Suppressor macrophage treated with lipopolysaccharide for 1 hour (primary cell): ENCODE measurements around the gene PRR15.

Source experiments
- DNase-seq, 3 donors: peaks; one replicate each; pipeline ENCODE4 v3.0.0-alpha.2; 2020 to 2022

The PRR15 gene

DNA sequence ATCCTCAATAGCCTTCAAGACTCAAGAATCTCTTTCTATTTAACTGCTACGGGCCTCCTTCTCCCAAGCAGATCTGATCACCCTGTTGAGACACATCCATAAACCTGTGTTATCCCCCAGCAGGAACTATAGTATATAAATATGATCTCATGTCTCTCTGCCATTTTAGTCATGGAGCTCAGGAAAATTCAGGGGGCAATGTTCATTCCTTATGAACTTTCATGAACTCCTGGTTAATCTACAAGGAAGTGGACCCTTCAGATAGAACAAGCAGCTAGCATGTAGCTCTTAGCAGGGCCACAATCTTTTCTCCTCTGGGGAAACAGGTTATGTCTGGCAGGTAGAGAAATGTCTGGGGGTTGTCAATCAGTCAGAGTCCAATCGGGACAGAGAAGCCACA is 8.9 kb downstream of the PRR15 start:
- no peak for DNase-seq

DNA sequence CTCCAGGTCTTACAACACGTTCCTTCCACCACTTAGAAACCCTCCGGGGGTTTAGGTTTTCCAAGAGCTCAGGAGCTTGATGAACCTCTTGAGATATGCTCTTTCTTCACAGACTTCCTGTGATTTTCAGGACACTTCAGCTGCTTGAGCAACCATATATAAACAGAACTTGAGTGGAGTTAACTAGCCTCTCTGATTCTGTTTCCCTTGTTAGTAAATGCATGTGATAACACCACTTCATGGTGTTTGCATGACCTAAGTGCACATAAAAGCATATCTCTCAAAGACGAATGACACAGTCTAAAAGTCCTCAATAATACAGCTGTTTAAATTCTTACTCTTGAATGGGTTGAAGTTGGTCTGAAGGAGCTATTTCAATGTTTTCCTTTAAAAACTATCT is 9.9 kb downstream of the PRR15 start:
- no peak for DNase-seq

GRCh38 chr7:29574659-29575058 is 11.0 kb downstream of the PRR15 start:
- DNase-seq, result peak; percentile 69 to 76 (median 69)

DNA sequence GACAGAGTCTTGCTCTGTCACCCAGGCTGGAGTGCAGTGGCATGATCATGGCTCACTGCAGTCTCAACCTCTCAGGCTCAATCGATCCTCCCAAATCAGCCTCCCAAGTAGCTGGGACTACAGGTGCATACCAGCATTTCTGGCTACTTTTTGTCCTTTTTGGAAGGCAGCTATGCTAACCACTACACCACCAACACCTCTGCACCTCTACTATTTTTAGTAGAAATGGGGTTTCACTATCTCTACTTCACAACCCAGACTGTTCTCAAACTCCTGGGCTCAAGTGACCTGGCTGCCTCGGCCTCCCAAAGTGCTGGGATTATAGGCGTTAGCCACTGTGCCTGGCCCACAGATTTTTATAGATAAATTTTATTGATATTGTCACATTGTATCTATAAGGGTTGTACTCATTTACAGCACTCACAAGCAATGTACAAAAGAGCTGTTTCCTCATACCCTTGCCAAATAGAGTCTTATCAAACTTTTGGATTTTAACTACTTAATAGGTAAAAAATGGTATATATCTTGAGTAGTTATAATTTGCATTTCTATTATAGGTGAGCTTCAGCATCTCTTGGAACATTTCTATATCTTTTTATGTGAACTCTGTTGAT is 23.7 kb downstream of the PRR15 start:
- DNase-seq, result no peak

- no peak for DNase-seq
Observed at GRCh38 chr7:29588212-29588611, 24.6 kb downstream of the PRR15 start.

DNA sequence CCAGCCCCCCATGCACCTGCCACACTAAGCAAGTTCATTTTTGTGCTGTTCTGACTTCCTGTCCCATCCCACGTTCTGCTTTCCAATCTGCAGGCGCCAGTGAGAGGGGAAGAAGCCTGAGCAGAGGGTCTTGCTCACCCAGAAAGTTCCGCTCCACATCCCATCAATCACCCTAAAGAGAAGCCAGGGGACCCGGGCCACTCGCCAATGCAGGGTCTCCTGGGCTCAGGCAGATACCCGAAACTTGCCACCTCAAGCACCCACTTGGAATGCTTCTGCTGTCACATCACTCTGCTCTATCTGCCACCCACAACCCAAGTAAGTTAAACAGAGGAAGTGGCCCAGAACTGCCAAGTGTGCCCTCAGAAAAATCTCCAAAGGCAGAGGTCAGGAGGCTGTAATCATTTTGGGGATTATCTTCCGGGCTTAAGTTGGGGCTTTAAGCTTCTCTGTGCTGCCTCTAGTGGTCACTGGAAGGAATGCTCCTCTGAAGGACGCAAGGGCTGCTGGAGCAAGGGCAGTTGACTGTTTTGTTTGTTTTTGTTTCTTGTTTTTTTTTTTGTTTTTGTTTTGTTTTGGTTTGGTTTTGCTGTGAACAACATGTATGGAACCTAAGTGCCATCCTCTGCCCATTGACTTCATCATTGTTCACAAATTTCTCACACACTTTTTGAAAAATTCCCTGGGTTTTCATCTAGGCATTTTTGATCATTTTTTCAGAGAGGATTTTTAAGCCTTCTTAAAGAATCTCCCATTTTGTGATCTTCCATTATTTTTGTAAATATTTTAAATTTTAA is 25.5 kb downstream of the PRR15 start:
- DNase-seq, result peak; percentile 76 to 87 (median 82)

DNA sequence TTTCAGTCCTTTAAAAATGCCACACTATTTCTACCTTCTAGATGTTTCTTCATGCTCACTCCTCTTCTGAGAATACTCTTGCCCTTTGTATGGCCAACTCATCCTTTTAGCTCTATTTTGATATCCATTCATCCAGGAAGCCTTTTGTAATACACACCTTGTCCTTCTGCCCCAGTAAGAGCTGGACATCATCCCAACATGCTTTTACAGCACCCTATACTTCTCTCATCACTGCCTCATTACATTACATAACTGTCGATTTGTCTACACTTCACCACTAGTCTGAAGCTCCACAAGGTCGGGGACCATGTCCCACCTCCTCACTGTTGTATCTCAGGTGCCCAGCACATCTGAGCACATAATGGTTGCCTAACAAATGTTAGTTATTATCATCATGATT is 29.2 kb downstream of the PRR15 start:
- DNase-seq, result no peak

DNA sequence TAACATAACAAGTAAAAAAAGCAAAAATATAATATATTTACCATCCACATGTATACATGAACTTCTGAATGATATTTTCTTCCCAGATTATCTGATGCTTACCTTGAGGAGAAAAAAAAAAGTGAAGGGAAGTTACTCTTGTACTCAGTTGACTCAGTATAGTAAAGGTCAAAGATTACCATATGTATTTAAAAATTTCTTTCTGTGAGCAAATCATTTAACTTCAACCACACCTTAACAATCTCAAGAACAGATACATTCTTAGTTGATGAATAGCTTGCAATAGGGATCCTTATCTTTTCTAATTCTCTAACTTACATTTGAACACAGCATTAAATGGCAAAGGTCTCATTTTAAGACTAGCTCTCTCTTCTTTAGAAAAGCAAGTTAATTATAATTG is 29.8 kb downstream of the PRR15 start:
- DNase-seq, result no peak

DNA sequence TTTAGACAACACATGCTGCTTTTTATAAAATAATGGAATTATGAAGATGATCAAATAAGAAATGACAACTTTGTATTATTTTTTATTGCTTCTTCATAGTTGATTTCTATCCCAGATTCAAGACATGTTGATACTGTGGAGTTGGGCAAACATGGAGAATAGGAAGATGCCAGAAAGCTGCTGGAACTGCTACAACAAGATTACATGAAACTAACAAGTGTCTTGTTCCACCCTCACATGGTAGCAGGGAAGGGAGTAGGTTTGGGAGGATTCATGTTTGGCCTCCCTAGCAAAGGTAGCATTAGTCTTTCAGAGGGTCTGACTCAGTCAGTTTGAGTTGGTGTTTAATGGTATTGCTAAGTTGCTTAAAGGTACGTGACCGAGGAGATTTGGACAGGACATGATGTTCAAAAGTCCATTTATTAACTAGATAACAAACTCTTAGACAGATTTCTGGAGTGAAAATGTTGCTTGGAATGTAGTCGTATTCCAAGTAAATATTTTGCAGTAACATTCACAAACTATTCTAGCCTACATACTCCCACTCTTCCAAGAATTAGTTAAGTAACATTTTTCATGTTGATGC is 33.1 kb downstream of the PRR15 start:
- DNase-seq, result no peak

DNA sequence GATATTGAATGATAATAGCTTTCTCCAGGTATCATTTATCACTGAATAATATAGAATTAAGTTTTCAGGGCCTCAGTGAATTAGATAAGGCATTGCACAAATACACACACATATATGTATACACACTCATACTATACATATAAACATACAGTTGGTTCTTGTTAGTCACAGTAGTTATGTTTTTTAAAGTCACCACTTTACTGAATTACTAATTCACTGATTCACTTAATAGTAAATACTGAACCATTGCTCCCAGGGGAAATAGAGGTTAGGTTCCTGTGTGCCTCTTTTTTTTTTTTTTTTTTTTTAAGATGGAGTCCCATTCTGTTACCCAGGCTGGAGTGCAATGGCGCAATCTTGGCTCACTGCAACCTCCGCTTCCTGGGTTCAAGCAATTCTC is 33.6 kb downstream of the PRR15 start:
- DNase-seq, result no peak

DNA sequence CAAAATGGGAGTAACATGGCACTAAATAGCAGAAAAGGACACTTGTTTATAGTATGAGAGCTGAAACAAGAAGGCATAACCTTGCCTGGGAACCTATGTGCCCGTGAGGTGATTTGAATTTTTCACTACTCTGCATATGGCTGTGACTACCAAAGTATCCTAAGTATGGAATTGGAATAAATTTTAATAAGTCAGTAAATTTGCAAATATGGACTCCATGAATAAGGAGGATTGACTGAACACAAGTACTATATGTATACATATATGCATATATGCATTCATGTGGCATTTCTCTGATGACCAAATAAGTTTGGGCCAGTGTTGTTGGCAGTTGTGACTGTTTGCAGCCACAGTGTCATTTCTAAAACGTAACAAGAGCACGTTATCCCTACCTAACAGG is 34.5 kb downstream of the PRR15 start:
- no peak for DNase-seq

DNA sequence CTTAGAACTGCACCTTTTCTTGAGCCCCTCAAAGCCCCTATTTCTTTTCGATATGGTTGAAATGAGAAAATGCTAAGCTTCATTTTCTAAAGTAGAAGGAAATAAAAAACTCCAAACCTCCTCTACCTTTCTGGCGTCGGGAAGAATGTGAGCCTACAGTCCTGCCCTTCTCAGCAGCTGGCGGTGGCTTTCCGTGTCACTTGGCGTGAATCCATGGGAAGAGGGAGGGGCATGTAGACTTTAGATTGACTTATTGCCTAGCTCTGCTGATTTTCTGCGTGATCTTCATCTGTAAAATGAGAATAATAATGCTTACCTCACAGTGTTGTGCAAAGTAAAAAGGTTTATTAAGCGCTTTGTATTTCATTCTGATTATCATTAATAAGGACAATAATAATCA is 35.0 kb downstream of the PRR15 start:
- DNase-seq, result no peak

GRCh38 chr7:29599026-29599425 is 35.4 kb downstream of the PRR15 start:
- no peak for DNase-seq

- DNase-seq, result no peak
Observed at GRCh38 chr7:29600661-29601060, 37.0 kb downstream of the PRR15 start.

GRCh38 chr7:29604052-29604451 is 40.4 kb downstream of the PRR15 start:
- no peak for DNase-seq

DNA sequence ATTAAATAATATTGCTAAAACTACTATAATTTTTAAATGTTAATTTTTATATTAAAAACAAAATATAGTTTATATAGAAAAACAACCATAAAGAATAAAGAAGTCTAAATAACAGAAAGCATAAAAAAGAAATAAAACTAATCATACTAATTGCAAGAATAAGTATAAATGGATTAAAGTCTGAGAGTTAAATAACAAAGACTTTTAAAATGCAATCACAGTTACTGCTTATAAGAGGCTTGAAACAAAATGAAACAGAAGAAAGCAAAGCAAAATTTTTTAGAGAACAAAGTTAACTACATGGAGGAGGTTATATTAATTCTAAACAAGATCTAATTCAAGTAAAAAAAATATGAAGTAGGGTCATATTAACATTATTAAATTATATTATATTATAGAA is 41.1 kb downstream of the PRR15 start:
- DNase-seq, result no peak

- DNase-seq, result no peak
Observed at GRCh38 chr7:29605671-29606070, 42.0 kb downstream of the PRR15 start.

- peak; percentile 30 to 45 (median 45) for DNase-seq
Observed at GRCh38 chr7:29606287-29606721, 42.7 kb downstream of the PRR15 start.

- DNase-seq, result no peak
Observed at GRCh38 chr7:29606830-29607229, 43.2 kb downstream of the PRR15 start.

DNA sequence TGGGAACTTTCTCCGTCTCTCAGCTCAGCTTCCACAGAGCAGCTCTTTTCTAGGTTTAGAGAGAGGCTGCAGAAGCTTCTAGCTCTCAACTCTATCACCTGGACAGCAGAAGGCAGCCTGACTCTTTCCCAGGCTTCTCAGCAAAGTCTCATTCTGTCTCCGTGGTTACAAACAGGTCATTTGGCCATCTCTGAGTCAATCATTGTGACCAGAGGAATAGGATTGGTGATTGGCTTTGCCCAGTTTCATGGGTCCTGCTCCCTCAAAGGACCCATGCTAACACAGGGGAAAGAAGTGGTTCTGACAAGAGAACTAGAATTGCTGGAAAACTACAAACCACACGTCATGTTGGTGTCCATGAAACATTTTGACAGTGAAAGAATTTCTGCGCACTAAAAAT is 43.6 kb downstream of the PRR15 start:
- no peak for DNase-seq

- DNase-seq, result peak in 2 of 3 donors; percentile 17 to 33
Observed at GRCh38 chr7:29607889-29608288, 44.3 kb downstream of the PRR15 start.

DNA sequence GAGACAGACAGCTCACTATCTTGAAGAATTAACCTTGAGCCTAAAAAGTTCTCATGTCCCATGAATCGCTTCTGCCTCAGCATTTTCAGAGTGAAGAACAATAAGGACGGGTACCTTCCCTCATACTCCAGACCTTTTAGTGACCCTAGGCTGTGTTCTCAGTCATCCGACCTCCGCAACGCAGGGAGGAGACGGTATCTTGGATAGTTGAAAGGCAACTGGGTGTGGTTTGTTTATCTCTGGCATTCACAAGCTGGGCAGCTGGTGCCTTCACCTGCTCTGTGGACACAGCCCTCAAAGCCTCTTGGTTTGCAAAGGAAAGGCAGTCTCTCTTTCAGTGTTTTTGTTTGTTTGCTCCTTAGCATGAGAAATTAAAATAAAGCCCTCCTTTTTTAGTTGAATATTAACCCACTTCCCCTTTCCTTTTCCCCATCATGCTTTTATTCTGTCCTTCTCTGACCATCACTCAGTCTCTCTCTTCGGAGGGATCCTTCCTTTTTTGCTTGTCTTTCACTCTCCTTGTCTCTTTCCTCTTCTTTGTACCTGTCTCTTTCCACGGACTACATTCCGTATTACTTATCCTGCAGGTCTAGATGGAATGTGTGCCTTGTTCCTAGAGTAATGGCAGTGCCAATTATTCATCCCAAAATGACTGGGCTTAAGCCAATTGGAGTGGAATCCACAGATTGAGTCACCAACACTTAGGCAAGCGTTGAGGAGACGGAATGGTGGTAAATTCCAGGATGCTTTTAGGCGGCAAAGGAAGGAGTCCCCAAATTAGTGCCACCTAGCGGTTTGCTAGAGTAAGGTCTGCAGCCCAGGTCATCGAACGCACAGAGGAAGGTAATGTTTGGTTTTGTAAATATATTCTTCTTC is 45.8 kb downstream of the PRR15 start:
- DNase-seq, result peak in 1 of 3 donors; percentile 8

GRCh38 chr7:29610086-29610485 is 46.5 kb downstream of the PRR15 start:
- no peak for DNase-seq
